SJCRH30 (cell line): ENCODE measurements around the gene NR2C2. TPM values are rescaled to one million over a fixed set of nuclear protein-coding genes. Genes with fewer than 3 reads are reported as not detected.

Source experiments
- DNase-seq, 2 experiments: peaks; one replicate each; pipeline ENCODE4 v3.0.0-alpha.2; 2015 to 2020
- H3K27ac ChIP-seq: fragments of 250-450 bp; sonication (Bioruptor Pico); 2 replicates; pipeline ENCODE4 v1.5.1; 2020; ENCODE audit warnings: mild to moderate bottlenecking, moderate library complexity
- H3K27me3 ChIP-seq: fragments of 250-450 bp; sonication (Bioruptor Pico); 2 replicates; pipeline ENCODE4 v1.5.1; 2020; ENCODE audit warnings: mild to moderate bottlenecking, moderate library complexity
- H3K36me3 ChIP-seq: fragments of 250-450 bp; sonication (Bioruptor Pico); 2 replicates; pipeline ENCODE4 v1.5.1; 2020; ENCODE audit warnings: mild to moderate bottlenecking, moderate library complexity
- H3K4me1 ChIP-seq: fragments of 250-450 bp; sonication (Bioruptor Pico); 2 replicates; pipeline ENCODE4 v1.5.1; 2020; ENCODE audit warnings: mild to moderate bottlenecking, moderate library complexity
- H3K4me3 ChIP-seq: fragments of 250-450 bp; sonication (Bioruptor Pico); 2 replicates; pipeline ENCODE4 v1.5.1; 2020; ENCODE audit warnings: mild to moderate bottlenecking, moderate library complexity
- H3K9me3 ChIP-seq: fragments of 250-450 bp; sonication (Bioruptor Pico); replicated peaks from 2 replicates; pipeline ENCODE4 v1.5.1; 2020; ENCODE audit warnings: mild to moderate bottlenecking, moderate library complexity
- total RNA-seq: library from RNA; depleted of rRNA; stranded (reverse); fragments of >200 nt; shearing (Covaris generic); gene quantifications from 2 replicates; pipeline ENCODE4 v1.2.3, GENCODE V29; 2014

NR2C2 gene
- total RNA-seq, 1 experiment from 2014 or later: 27.2 TPM

GRCh38 chr3:15064299-15064834, 117.0 kb downstream of the NR2C2 start:
- peak; percentile 32 to 48 for DNase-seq

GRCh38 chr3:15064835-15065549, 117.6 kb downstream of the NR2C2 start, which contains the start of gene MRPS25:
Gene MRPS25 (minus strand): TSS chr3:15065315. CDS start chr3:15065194, 121 bp downstream.
- Histone ChIP-seq H3K4me1 (no peaks in the 10 kb centered on the region), H3K27ac (peak within 1 kb of the TSS; percentile 81), H3K4me3 (peak within 1 kb of the TSS; percentile 78), H3K27me3 (no peaks in the 10 kb centered on the region), H3K9me3 (no peaks in the 10 kb centered on the region), H3K36me3 (peaks cover 6% of the 10 kb centered on the region; the same call in 1 of the 2 replicates)
- peak; percentile 88 to 90 for DNase-seq

More at GRCh38 chr3:15064299-15064834, 117.0 kb downstream of the NR2C2 start:
- Histone ChIP-seq H3K4me3 (peak overlapping the region; percentile 78), H3K9me3 (no peaks in the 10 kb centered on the region), H3K27me3 (no peaks in the 10 kb centered on the region), H3K36me3 (peaks cover 9% of the 10 kb centered on the region), H3K4me1 (no peaks in the 10 kb centered on the region), H3K27ac (peak overlapping the region; percentile 81)

GRCh38 chr3:15065550-15066007, 118.2 kb downstream of the NR2C2 start:
- H3K36me3 ChIP-seq: peaks cover 10% of the 10 kb centered on the region; the same call in 1 of the 2 replicates
- H3K4me3 ChIP-seq: peak overlapping the region; percentile 78
- no peaks in the 10 kb centered on the region for H3K9me3 ChIP-seq
- DNase-seq: no peak
- no peaks in the 10 kb centered on the region for H3K4me1 ChIP-seq
- no peaks in the 10 kb centered on the region for H3K27me3 ChIP-seq
- H3K27ac ChIP-seq: no peak overlapping the region

- no peaks in the 10 kb centered on the region for H3K27me3 ChIP-seq
- H3K9me3 ChIP-seq: no peaks in the 10 kb centered on the region
- no peak overlapping the region for H3K27ac ChIP-seq
- no peaks in the 10 kb centered on the region for H3K4me1 ChIP-seq
- DNase-seq: no peak
- no peak overlapping the region for H3K4me3 ChIP-seq
- peaks cover 7% of the 10 kb centered on the region; the same call in 1 of the 2 replicates for H3K36me3 ChIP-seq
Measured at GRCh38 chr3:15066467-15066866, 119.1 kb downstream of the NR2C2 start.

GRCh38 chr3:15069441-15069840, 122.1 kb downstream of the NR2C2 start:
- no peak overlapping the region for H3K27ac ChIP-seq
- H3K9me3 ChIP-seq: no peaks in the 10 kb centered on the region
- H3K4me3 ChIP-seq: no peak overlapping the region
- no peak for DNase-seq
- no peaks in the 10 kb centered on the region for H3K27me3 ChIP-seq
- H3K36me3 ChIP-seq: peaks cover 8% of the 10 kb centered on the region; the same call in 1 of the 2 replicates
- H3K4me1 ChIP-seq: no peaks in the 10 kb centered on the region

- no peak overlapping the region for H3K27ac ChIP-seq
- no peak overlapping the region for H3K4me3 ChIP-seq
- no peaks in the 10 kb centered on the region for H3K4me1 ChIP-seq
- H3K9me3 ChIP-seq: no peaks in the 10 kb centered on the region
- no peaks in the 10 kb centered on the region for H3K27me3 ChIP-seq
- H3K36me3 ChIP-seq: peaks cover 15% of the 10 kb centered on the region; the same call in 1 of the 2 replicates
- no peak for DNase-seq
Measured at GRCh38 chr3:15071699-15072098, 124.3 kb downstream of the NR2C2 start.

DNA sequence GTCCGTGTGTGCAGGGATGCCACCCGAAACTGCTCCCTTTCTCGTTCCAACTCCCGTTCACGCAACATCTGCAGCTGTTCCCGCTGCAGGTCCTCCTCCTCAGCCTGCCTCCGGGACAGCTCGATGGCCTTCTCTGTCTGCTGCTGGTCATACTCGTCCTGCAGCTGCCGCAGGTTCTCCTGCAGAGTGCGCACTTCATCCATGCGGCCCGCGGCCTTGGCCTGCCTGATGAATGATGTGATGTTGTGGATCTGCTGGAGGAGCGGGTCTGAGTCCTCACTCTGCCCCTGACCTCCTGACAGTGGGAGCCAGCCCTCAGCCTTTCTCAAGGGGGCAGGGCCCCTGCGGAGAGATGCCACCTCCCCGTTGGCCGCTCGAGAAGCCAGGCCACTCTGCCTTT, 127.1 kb downstream of the NR2C2 start:
- DNase-seq: no peak
- H3K27ac ChIP-seq: no peak overlapping the region
- H3K4me3 ChIP-seq: no peak overlapping the region
- H3K4me1 ChIP-seq: no peaks in the 10 kb centered on the region
- no peaks in the 10 kb centered on the region for H3K9me3 ChIP-seq
- peaks cover 23% of the 10 kb centered on the region; the same call in 1 of the 2 replicates for H3K36me3 ChIP-seq
- no peaks in the 10 kb centered on the region for H3K27me3 ChIP-seq

DNA sequence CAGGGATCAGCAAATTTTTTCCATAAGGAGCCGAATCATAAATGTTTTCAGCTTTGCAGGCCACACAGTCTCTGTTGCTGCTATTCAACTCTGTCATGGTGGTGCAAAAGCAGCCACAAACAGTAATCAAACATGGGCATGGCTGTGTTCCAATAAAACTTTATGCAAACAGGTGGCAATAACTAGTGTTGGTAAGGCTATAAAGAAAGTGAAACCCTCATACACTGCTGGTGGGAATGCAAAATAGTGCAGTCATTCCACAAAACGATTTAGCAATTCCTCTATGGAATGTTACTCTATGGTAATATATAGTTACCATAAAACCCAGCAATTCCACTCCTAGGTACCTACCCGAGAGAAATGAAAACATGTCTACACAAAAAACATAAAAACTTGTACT, 131.7 kb downstream of the NR2C2 start:
- H3K9me3 ChIP-seq: no peaks in the 10 kb centered on the region

GRCh38 chr3:15081960-15082664, 134.7 kb downstream of the NR2C2 start:
- no peak for DNase-seq
- H3K4me3 ChIP-seq: no peak overlapping the region
- H3K9me3 ChIP-seq: no peaks in the 10 kb centered on the region
- H3K4me1 ChIP-seq: no peaks in the 10 kb centered on the region
- H3K36me3 ChIP-seq: peaks cover 17% of the 10 kb centered on the region; the same call in 1 of the 2 replicates
- H3K27ac ChIP-seq: no peak overlapping the region
- no peaks in the 10 kb centered on the region for H3K27me3 ChIP-seq

More for the DNA sequence above, 131.7 kb downstream of the NR2C2 start:
- Histone ChIP-seq H3K27ac (no peak overlapping the region), H3K4me3 (no peak overlapping the region), H3K27me3 (no peaks in the 10 kb centered on the region), H3K36me3 (peaks cover 21% of the 10 kb centered on the region; the same call in 1 of the 2 replicates), H3K4me1 (no peaks in the 10 kb centered on the region)
- DNase-seq: no peak

DNA sequence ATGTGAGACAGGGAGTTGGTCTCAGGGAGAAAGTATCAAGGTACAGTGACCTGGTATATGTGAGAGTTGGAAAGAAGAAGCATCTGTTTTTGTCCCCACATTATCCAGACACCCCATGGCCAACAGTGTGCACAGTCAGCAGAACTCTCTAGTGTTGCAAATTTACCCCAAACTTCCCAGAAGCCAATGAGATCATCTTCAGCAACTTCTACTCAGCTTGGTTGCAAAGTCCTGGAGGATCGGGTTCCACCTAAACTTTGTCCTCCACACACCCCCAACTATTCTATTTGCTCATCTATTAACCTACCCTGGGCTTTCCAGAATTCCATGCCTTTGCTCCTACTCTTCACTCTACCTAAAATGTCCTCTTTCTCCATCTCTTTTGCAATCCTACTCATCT, 135.9 kb downstream of the NR2C2 start:
- Histone ChIP-seq H3K27ac (no peak overlapping the region), H3K27me3 (no peaks in the 10 kb centered on the region), H3K36me3 (peaks cover 10% of the 10 kb centered on the region; the same call in 1 of the 2 replicates)

DNA sequence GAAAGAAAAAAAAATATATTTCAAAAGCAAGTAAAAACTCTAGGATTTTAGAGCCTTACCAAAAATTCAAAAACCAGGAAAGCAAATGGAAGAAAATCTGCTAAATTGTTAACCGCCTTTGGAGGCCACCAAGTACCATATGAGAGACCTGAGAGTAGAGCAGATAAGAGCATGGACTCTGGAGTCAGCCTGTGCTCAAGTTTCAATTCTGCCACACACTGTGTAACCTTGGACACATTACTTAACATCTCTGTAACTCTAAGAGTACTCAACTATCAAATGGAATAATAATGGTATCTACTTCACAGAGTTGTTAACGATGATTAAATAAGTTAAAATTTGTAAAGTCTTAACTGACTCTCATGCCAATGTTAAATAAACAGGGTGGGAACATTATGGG, 138.9 kb downstream of the NR2C2 start:
- H3K36me3 ChIP-seq: peaks cover 7% of the 10 kb centered on the region; the same call in 1 of the 2 replicates
- H3K27me3 ChIP-seq: no peaks in the 10 kb centered on the region
- no peak for DNase-seq
- H3K4me3 ChIP-seq: no peak overlapping the region
- H3K4me1 ChIP-seq: no peaks in the 10 kb centered on the region
- no peak overlapping the region for H3K27ac ChIP-seq
- no peaks in the 10 kb centered on the region for H3K9me3 ChIP-seq

More for the DNA sequence above, 135.9 kb downstream of the NR2C2 start:
- Histone ChIP-seq H3K4me3 (no peak overlapping the region), H3K9me3 (no peaks in the 10 kb centered on the region), H3K4me1 (no peaks in the 10 kb centered on the region)
- DNase-seq: no peak

- H3K4me1 ChIP-seq: no peaks in the 10 kb centered on the region
- no peak for DNase-seq
- H3K9me3 ChIP-seq: no peaks in the 10 kb centered on the region
- no peak overlapping the region for H3K4me3 ChIP-seq
- H3K36me3 ChIP-seq: peaks cover 7% of the 10 kb centered on the region; the same call in 1 of the 2 replicates
- H3K27me3 ChIP-seq: no peaks in the 10 kb centered on the region
- no peak overlapping the region for H3K27ac ChIP-seq
Measured at GRCh38 chr3:15086699-15087098, 139.3 kb downstream of the NR2C2 start.

DNA sequence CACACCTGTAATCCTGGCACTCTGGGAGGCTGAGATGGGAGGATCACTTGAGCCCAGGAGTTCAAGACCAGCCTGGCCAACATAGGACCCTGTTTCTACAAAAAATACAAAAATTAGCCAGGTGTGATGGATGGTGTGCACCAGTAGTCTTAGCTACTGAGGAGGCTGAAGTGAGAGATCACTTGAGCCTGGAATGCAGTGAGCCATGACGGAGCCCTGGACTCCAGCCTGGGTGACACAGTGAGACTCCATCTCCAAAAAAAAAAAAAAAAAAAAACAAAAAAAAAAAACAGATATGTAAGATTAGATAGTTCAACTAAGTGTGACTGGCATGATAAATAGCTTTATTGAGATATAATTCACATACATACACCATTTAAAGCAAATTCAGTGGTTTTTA, 141.8 kb downstream of the NR2C2 start:
- Histone ChIP-seq H3K9me3 (no peaks in the 10 kb centered on the region), H3K27ac (no peak overlapping the region), H3K36me3 (peaks cover 6% of the 10 kb centered on the region; the same call in 1 of the 2 replicates), H3K4me1 (no peaks in the 10 kb centered on the region), H3K4me3 (no peak overlapping the region), H3K27me3 (no peaks in the 10 kb centered on the region)
- DNase-seq: no peak

DNA sequence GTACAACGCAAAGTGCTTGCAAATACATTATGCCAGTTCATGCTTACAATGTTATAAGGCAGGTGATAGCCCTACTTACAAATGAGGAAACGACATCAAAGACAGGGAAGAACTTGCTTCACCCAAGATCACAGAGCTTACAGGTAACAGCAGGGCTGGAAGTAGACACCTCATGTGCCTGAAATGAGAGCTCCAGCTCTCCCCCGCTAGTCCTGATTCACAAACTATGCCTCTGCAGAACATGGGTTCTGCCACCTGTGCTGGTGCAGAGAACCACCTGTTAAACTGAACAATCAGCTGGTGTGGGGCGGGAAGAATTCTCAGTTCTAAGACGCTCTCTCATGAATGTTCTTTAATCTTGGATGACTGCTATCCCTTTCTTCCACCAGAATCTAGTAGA, 144.2 kb downstream of the NR2C2 start:
- H3K9me3 ChIP-seq: no peaks in the 10 kb centered on the region
- no peak for DNase-seq
- no peaks in the 10 kb centered on the region for H3K4me1 ChIP-seq
- no peaks in the 10 kb centered on the region for H3K27me3 ChIP-seq
- H3K27ac ChIP-seq: no peak overlapping the region
- H3K36me3 ChIP-seq: peaks cover 6% of the 10 kb centered on the region; the same call in 1 of the 2 replicates
- H3K4me3 ChIP-seq: no peak overlapping the region

DNA sequence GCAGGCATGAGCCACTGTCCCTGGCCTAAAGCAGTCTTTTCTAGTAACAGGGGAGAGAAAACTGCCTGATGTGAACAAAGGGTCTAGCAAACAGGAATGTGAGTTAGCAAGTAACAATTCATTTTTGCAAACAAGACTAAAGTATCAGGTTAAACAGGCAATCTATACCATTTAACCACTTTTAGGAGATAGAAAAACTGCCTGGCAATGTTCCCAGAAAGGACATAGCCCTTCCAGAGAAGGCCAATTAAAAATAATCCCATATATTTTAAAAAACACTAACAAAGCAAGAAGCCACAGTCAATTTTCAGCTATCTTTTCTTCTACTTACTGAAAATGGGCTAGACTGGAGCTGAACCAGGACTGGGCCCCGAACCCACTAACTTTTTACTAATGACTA, 145.3 kb downstream of the NR2C2 start:
- Histone ChIP-seq H3K4me1 (no peaks in the 10 kb centered on the region; the same call in 1 of the 2 replicates), H3K9me3 (no peaks in the 10 kb centered on the region), H3K36me3 (peaks cover 6% of the 10 kb centered on the region; the same call in 1 of the 2 replicates), H3K27me3 (no peaks in the 10 kb centered on the region), H3K4me3 (no peak overlapping the region), H3K27ac (no peak overlapping the region)
- no peak for DNase-seq
